Trophoblast cell (in vitro differentiated cells and primary cell): ENCODE measurements around the gene EYS.

ENCODE experiments used
- DNase-seq, 2 donors: peaks; one replicate each; pipeline ENCODE4 v3.0.0-alpha.2; 2016
- H2AFZ ChIP-seq: 2 replicates; pipeline ENCODE4 v1.6.1; 2013; ENCODE audit warnings: low read length, moderate library complexity, mild to moderate bottlenecking; ENCODE audit not compliant: insufficient read depth, poor library complexity
- H2AK5ac ChIP-seq: 2 replicates; pipeline ENCODE4 v1.6.1; 2013; ENCODE audit warnings: mild to moderate bottlenecking, low read length
- H2BK120ac ChIP-seq: 2 replicates; pipeline ENCODE4 v1.6.1; 2013; ENCODE audit warnings: low read length, mild to moderate bottlenecking, moderate library complexity; ENCODE audit not compliant: insufficient read depth, poor library complexity
- H2BK12ac ChIP-seq: 2 replicates; pipeline ENCODE4 v1.6.1; 2013; ENCODE audit warnings: mild to moderate bottlenecking, low read length, moderate library complexity
- H2BK5ac ChIP-seq: 2 replicates; pipeline ENCODE4 v1.6.1; 2013; ENCODE audit warnings: low read length, low read depth, moderate library complexity, mild to moderate bottlenecking; ENCODE audit not compliant: poor library complexity
- H3K14ac ChIP-seq: 2 replicates; pipeline ENCODE4 v1.6.1; 2013; ENCODE audit warnings: mild to moderate bottlenecking, low read length
- H3K18ac ChIP-seq: 2 replicates; pipeline ENCODE4 v1.6.1; 2013; ENCODE audit warnings: mild to moderate bottlenecking, low read length
- H3K23ac ChIP-seq: 2 replicates; pipeline ENCODE4 v1.6.1; 2013; ENCODE audit warnings: low read length
- H3K27ac ChIP-seq: 2 replicates; pipeline ENCODE4 v1.5.1; 2013; ENCODE audit warnings: low read depth, mild to moderate bottlenecking, inconsistent platforms, low read length, moderate library complexity
- H3K27me3 ChIP-seq: 2 replicates; pipeline ENCODE4 v1.6.1; 2013; ENCODE audit warnings: inconsistent platforms, mild to moderate bottlenecking, low read length, moderate library complexity; ENCODE audit not compliant: insufficient read depth
- H3K36me3 ChIP-seq, 2 experiments: 1 replicate in 1 of 2; 2 replicates in 1 of 2; pipeline ENCODE4 v1.6.1; 2013; ENCODE audit warnings: low read length in 2 of 2, mild to moderate bottlenecking in 2 of 2, moderate library complexity in 1 of 2; ENCODE audit not compliant: insufficient read depth in 2 of 2, control insufficient read depth in 1 of 2
- H3K4ac ChIP-seq: 2 replicates; pipeline ENCODE4 v1.6.1; 2013; ENCODE audit warnings: low read depth, mild to moderate bottlenecking, low read length, moderate library complexity
- H3K4me1 ChIP-seq, 2 experiments: 1 replicate in 1 of 2; 2 replicates in 1 of 2; pipeline ENCODE4 v1.6.1; 2013; ENCODE audit warnings: low read length in 2 of 2, mild to moderate bottlenecking in 2 of 2, moderate library complexity in 1 of 2; ENCODE audit not compliant: insufficient read depth in 2 of 2, control insufficient read depth in 1 of 2
- H3K4me2 ChIP-seq: 2 replicates; pipeline ENCODE4 v1.6.1; 2013; ENCODE audit warnings: inconsistent platforms, mild to moderate bottlenecking, low read length, moderate library complexity
- H3K4me3 ChIP-seq: 2 replicates; pipeline ENCODE4 v1.5.1; 2013; ENCODE audit warnings: mild to moderate bottlenecking, low read depth, low read length, inconsistent platforms
- H3K79me1 ChIP-seq: one replicate; pipeline ENCODE4 v1.6.1; 2013; ENCODE audit warnings: low read length
- H3K79me2 ChIP-seq: 2 replicates; pipeline ENCODE4 v1.6.1; 2013; ENCODE audit warnings: low read length, mild to moderate bottlenecking; ENCODE audit not compliant: control insufficient read depth, insufficient read depth, poor library complexity
- H3K9ac ChIP-seq: 2 replicates; pipeline ENCODE4 v1.6.1; 2013; ENCODE audit warnings: mild to moderate bottlenecking, low read length
- H3K9me3 ChIP-seq: 2 replicates; pipeline ENCODE4 v1.6.1; 2013; ENCODE audit warnings: low read depth, mild to moderate bottlenecking, control low read depth, inconsistent platforms, low read length; ENCODE audit not compliant: insufficient read depth
- H4K12ac ChIP-seq: 2 replicates; pipeline ENCODE4 v1.6.1; 2013; ENCODE audit warnings: low read depth, mild to moderate bottlenecking, low read length, moderate library complexity
- H4K8ac ChIP-seq: 2 replicates; pipeline ENCODE4 v1.6.1; 2013; ENCODE audit warnings: low read depth, mild to moderate bottlenecking, low read length, moderate library complexity
- H4K91ac ChIP-seq: one replicate; pipeline ENCODE4 v1.6.1; 2013; ENCODE audit warnings: low read depth, mild to moderate bottlenecking, low read length, moderate library complexity
- WGBS: extraction: QIAGEN DNeasy Blood & Tissue Kit; methylation state at CpG from one replicate; pipeline ENCODE4 v1.1.7; 2013; ENCODE audit warnings: missing lambda C conversion rate; ENCODE audit not compliant: insufficient read length, insufficient coverage; ENCODE audit errors: extremely low coverage; 5-methylcytosine and 5-hydroxymethylcytosine counted together

EYS gene

GRCh38 chr6:64723327-64724058 lies 983.5 kb downstream of the EYS start:
- H3K36me3 ChIP-seq = no peaks in the 10 kb centered on the region
- no peak overlapping the region for H4K12ac ChIP-seq
- no peak overlapping the region for H3K27ac ChIP-seq
- no peak overlapping the region for H4K8ac ChIP-seq
- no peak overlapping the region for H2BK5ac ChIP-seq
- DNase-seq = no peak
- H3K4me2 ChIP-seq = no peak overlapping the region
- H3K9me3 ChIP-seq = peaks cover 2% of the 10 kb centered on the region
- no peak overlapping the region for H3K4me3 ChIP-seq
- no peak overlapping the region for H2BK12ac ChIP-seq
- no peaks in the 10 kb centered on the region for H3K79me2 ChIP-seq
- WGBS = no CpG with 5 or more reads among the region's 5 CpGs
- no peaks in the 10 kb centered on the region for H3K4me1 ChIP-seq
- H3K79me1 ChIP-seq = no peaks in the 10 kb centered on the region
- no peak overlapping the region for H2AK5ac ChIP-seq
- no peak overlapping the region for H3K9ac ChIP-seq
- no peak overlapping the region for H3K23ac ChIP-seq
- no peak overlapping the region for H2AFZ ChIP-seq
- no peak overlapping the region for H3K18ac ChIP-seq
- no peak overlapping the region for H3K14ac ChIP-seq
- no peaks in the 10 kb centered on the region for H3K27me3 ChIP-seq
- no peak overlapping the region for H2BK120ac ChIP-seq
- H4K91ac ChIP-seq = no peak overlapping the region
- no peak overlapping the region for H3K4ac ChIP-seq

GRCh38 chr6:64721865-64722264 lies 985.2 kb downstream of the EYS start:
- DNase-seq = no peak
- Histone ChIP-seq H2AK5ac (no peak overlapping the region), H2BK120ac (no peak overlapping the region), H3K27me3 (no peaks in the 10 kb centered on the region), H3K27ac (no peak overlapping the region), H4K8ac (no peak overlapping the region), H2AFZ (no peak overlapping the region), H3K4me3 (no peak overlapping the region), H2BK12ac (no peak overlapping the region), H3K79me2 (no peaks in the 10 kb centered on the region), H3K9me3 (no peaks in the 10 kb centered on the region), H4K91ac (no peak overlapping the region), H3K23ac (no peak overlapping the region), H3K9ac (no peak overlapping the region), H3K36me3 (no peaks in the 10 kb centered on the region), H3K18ac (no peak overlapping the region), H3K4me1 (no peaks in the 10 kb centered on the region), H3K4me2 (no peak overlapping the region), H3K79me1 (no peaks in the 10 kb centered on the region), H4K12ac (no peak overlapping the region), H2BK5ac (no peak overlapping the region), H3K4ac (no peak overlapping the region), H3K14ac (no peak overlapping the region)
- WGBS = 100% methylated on average over 2 of the region's 2 CpGs

DNA sequence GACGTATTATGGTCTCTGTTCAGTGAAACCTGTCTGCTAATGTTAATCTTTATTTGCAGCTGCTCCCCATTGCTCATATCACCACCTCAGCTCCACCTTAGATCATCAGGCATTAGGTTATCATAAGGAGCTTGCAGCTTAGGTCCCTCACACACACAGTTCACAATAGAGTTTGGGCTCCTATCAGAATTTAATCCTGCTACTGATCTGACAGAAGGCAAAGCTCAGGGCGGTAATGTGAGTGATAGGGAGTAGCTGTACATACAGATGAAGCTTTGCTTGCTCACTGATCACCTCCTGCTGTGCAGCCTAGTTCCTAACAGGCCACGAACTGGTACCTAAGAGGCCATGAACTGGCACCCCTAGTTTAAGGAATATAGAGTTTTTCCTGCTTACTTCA lies 989.7 kb downstream of the EYS start:
- Histone ChIP-seq H2BK5ac (no peak overlapping the region), H3K27ac (no peak overlapping the region), H4K12ac (no peak overlapping the region), H3K79me2 (no peaks in the 10 kb centered on the region), H3K4me3 (no peak overlapping the region), H2AFZ (no peak overlapping the region), H3K14ac (no peak overlapping the region), H3K4ac (no peak overlapping the region), H3K9ac (no peak overlapping the region), H3K23ac (no peak overlapping the region), H3K27me3 (no peaks in the 10 kb centered on the region), H3K9me3 (no peaks in the 10 kb centered on the region), H3K4me2 (no peak overlapping the region), H3K36me3 (no peaks in the 10 kb centered on the region), H2BK12ac (no peak overlapping the region), H3K4me1 (no peaks in the 10 kb centered on the region), H3K79me1 (no peaks in the 10 kb centered on the region), H2AK5ac (no peak overlapping the region), H3K18ac (no peak overlapping the region), H4K91ac (no peak overlapping the region), H4K8ac (no peak overlapping the region), H2BK120ac (no peak overlapping the region)
- WGBS = no CpG with 5 or more reads among the region's 3 CpGs
- DNase-seq = no peak

DNA sequence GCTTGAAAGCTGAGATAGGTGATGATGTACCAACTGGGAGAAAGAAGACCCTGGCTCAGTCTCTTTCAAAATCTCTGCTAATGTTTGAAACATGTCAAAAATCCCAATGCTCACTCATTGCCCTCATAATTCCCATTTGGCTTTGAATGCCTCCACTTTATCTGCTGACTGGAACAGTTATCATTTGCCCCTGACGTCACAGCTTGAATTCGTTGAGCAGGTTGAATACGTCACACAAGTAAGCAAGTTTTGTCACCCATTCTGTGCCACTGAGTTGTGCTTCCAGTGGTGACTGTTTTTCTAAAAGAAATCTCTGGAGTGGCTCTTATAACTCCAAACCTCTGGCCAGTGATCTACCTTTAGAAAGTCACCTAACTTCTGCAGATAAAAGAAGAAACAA lies 991.4 kb downstream of the EYS start:
- no peak overlapping the region for H2AK5ac ChIP-seq

More for the DNA sequence above, 991.4 kb downstream of the EYS start:
- Histone ChIP-seq H3K14ac (no peak overlapping the region), H3K79me2 (no peaks in the 10 kb centered on the region), H2BK12ac (no peak overlapping the region), H2BK120ac (no peak overlapping the region), H3K4me3 (no peak overlapping the region), H3K23ac (no peak overlapping the region), H2BK5ac (no peak overlapping the region), H3K79me1 (no peaks in the 10 kb centered on the region), H3K27ac (no peak overlapping the region), H3K9ac (no peak overlapping the region), H4K12ac (no peak overlapping the region), H3K36me3 (no peaks in the 10 kb centered on the region), H2AFZ (no peak overlapping the region), H4K91ac (no peak overlapping the region), H3K27me3 (no peaks in the 10 kb centered on the region), H4K8ac (no peak overlapping the region), H3K4ac (no peak overlapping the region), H3K4me2 (no peak overlapping the region), H3K18ac (no peak overlapping the region), H3K4me1 (no peaks in the 10 kb centered on the region), H3K9me3 (no peaks in the 10 kb centered on the region)
- WGBS = no CpG with 5 or more reads among the region's 3 CpGs
- DNase-seq = no peak
